GM21717 (cell line): Measurements from ENCODE around the gene ZMYND12.

Source experiments
- ATAC-seq: cut with Tn5 transposase; IDR thresholded peaks from one replicate; pipeline ENCODE4 v1.9.1; 2021; ENCODE audit warnings: mild to moderate bottlenecking, moderate library complexity; ENCODE audit not compliant: unreplicated experiment

ZMYND12 gene

DNA sequence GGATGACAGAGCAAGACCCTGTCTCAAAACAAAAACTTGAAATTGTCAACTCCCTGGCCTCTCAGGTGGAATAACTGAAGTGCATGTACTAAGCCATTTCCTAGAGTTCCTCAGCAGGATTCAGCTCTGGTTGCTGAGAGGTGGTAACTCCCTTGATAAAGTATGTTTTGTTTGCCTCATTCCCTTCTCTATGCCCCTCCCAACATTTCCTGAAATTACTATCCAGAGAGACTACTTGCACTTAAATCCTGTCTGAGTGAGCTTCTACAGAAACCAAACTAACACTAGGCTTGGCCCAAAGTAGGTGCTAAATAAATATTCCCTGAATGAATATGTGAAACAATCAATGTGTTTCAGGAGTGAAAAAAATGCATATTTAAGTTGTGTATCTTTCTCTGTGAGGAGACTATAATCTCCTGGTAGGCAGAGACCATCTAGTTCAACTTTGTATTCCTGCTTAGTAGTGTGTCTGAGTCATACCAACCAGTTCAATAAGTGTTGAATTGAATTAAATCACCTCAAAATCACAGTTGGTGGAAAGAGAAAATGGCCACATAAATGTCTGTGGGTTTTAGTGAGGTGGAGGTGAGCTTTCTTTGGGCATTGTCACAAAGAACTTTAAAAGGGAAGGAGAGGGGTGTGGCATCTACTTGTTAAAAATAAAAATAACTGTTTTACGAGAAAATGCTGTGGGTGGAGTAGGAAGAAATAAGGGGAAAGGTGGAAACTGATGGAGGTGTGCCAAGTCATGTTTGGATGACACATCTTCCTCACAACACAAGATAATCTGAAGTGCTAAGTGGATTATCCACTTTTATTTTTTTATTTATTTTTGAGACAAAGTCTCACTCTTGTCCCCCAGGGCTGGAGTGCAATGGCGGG is 62.6 kb downstream of the ZMYND12 start:
- no peak for ATAC-seq

DNA sequence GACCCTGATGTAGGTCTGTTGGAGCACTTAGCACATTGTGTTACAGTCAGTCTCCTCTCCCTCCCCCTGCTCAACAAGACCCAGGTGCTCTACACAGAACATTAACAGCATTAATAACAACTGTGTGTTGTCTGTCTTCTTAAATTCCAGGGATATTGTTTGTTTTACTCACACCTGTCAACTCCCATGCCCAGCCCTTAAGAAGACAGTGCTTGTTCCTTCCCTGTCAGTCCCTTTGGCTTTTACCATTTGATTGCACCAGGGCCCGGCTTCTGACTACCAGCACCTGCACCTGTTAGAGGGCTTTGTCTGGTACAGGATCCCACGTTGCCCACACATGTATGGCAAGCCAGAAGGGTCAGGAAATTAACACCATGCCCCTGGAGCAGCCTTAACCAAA is 63.6 kb downstream of the ZMYND12 start:
- no peak for ATAC-seq

DNA sequence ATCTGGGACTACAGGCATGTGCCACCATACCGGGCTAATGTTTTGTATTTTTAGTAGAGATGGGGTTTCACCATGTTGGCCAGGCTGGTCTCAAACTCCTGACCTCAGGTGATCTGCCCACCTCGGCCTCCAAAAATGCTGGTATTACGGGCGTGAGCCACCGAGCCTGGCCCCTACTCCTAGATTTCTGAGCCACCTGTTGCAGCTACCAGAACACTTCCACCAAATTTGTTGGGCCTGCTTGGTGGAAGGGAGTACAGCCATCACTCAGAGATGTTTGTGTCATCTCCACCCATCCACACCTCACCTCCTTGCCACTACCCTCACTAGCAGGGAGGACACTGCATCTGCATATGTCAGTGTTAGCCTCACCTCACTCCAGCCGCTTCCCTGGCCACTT is 69.8 kb downstream of the ZMYND12 start:
- no peak for ATAC-seq

DNA sequence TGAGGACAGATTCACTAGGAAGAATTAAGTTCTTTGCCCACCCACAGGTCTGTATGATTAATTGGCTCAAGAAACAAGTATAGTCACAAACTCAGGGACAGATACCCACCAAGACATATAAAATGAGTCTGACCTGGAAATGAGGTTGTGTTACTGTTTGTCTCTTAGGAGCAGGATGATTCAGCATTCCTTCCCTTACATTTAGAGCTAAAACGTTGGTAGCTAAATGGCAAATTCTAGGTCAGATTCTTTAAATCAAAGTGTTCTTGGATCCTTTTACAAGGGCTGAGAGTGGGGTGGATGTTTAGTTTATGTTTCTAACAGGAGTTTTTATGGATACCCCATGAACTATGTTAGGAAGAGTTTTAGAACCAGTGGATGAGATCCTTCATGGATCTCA is 70.5 kb downstream of the ZMYND12 start:
- no peak for ATAC-seq

DNA sequence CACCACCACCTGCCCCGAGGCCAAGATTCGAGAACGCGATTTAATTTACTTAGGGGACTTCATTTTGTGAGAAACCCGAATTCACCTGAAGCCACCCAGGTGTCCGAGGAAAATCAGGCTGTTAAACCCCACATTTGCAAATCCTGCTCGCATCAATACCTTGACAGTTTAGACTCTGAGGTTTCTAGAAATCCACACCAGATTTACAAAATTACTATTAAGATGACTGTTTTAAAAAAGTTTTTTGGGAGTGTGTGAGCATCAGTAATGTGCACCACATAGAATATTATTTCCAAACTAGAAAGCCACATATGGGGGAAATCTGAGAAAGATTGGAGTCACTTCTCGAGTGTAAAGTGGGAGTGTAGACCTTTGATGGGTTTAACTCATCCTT is 74.5 kb downstream of the ZMYND12 start:
- no peak for ATAC-seq

DNA sequence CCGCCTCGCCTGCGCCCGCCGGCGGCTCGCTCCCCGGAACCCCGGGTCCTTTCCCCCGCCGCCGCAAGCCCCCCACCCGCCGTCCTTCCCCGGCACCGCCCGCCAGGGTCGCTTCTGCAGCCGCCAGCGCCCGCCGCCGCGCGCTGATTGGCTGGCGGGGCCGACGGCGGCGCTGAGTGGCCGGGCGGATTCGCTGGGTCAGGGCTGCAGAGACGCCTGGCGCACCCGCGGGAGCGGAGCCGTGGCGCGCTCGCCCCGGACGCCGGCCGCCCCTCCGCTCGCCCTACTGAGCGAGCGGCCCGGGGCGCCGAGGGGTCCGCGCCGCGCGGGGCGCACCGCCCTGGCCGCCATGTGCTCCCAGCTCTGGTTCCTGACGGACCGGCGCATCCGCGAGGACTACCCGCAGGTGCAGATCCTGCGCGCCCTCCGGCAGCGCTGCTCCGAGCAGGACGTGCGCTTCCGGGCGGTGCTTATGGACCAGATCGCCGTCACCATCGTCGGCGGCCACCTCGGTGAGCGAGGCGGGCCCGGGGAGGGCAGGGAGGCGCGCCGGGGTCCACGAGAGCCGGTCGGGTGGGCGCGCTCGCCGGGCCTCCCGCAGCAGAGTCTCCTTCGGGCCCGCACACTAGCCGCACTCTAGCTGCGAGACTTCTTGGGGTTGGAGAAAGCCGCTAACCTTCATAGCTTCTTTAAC is 75.1 kb downstream of the ZMYND12 start, which contains the start of gene RIMKLA:
RIMKLA (plus strand) TSS at position 207 of the 694 bp plus-strand sequence; CDS start at position 350, 143 bp downstream.
- peak; percentile 91 for ATAC-seq
